ENCODE measurements around the gene TRPM8.

The TRPM8 gene

GRCh38 chr2:234005126-234005525, 88.0 kb downstream of the TRPM8 start:
- no peak for DNase-seq

DNA sequence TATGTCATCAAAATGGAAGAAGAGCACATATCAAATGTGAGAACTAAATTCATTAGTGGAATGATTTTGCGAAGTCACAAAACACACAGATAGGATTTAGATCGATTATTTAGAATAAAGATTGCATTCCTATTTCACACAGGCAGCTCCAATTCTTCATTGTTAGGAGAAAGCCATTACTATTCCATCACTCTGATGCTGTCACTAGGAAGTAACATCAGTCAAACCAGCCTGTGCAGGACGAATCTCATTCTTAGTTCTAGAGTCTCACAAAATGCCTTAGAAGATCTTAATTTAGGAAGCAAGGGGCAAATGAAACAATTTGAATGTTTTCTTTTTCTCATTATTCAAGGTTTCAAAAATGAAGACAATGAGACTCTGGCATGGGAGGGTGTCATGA, 89.3 kb downstream of the TRPM8 start:
- no peak for DNase-seq

- DNase-seq: no peak
These were observed 97.3 kb downstream of the TRPM8 start for GRCh38 chr2:234014427-234014826.

DNA sequence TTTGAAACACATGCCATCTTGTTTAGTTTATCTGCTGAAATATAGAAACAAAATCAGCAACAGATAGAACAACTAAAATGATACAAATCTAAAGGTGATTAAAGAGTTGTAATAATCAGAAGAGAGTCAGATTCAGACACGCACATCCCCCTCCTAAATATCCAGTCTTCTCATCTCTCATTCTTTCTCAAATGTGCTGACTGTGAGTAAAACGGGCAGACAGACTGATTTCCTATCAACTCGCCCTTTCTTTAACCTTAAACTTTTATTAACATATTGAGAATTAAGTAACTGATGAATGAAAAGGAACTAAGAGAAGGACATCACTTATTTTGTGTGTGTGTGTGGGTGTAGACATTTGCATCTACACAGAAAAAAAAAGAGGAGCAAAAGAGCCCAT, 98.7 kb downstream of the TRPM8 start:
- no peak for DNase-seq

DNA sequence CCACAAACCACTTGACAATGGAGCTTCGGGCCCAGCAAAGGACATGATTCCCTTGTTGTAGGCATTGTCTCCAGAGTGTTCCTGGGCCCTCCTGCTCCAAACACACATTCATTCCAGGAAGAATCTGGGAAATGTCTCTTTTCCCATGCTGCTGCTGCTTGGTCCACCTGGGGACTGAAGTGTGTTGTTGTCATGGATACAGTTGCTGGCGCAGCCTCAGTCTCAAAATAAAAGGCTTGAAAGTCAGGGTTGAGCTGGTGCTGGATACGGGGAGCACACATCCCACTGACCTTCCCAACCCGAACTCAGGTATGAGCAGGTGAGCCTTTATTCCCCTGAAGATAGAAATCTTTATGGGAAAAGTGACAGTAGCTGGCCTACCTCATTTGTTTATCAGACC, 102.7 kb downstream of the TRPM8 start:
- no peak for DNase-seq

GRCh38 chr2:234020332-234020731, 103.2 kb downstream of the TRPM8 start:
- DNase-seq: no peak

DNA sequence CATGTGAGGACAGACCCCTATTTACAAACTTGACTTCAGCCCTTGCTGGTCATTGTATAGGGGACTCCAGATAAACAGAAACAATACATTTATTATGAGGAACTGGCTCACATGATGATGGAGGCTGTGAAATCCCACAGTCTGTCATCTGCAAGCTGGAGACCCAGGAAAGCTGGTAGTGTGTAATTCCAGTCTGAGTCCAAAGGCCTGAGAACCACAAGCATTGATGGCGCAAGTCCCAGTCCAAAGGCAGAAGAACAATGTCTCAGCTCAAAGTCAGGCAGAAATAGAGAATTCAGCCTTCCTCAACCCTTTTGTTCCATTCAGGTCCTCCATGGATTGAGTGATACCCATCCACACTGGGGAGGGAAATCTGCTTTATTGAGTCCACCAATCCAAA, 105.3 kb downstream of the TRPM8 start:
- DNase-seq: no peak

GRCh38 chr2:234024304-234024703, 107.1 kb downstream of the TRPM8 start:
- DNase-seq: no peak

- no peak for DNase-seq
These were observed 108.3 kb downstream of the TRPM8 start for GRCh38 chr2:234025466-234025865.

GRCh38 chr2:234025891-234026401, 108.8 kb downstream of the TRPM8 start:
- no peak for DNase-seq

DNA sequence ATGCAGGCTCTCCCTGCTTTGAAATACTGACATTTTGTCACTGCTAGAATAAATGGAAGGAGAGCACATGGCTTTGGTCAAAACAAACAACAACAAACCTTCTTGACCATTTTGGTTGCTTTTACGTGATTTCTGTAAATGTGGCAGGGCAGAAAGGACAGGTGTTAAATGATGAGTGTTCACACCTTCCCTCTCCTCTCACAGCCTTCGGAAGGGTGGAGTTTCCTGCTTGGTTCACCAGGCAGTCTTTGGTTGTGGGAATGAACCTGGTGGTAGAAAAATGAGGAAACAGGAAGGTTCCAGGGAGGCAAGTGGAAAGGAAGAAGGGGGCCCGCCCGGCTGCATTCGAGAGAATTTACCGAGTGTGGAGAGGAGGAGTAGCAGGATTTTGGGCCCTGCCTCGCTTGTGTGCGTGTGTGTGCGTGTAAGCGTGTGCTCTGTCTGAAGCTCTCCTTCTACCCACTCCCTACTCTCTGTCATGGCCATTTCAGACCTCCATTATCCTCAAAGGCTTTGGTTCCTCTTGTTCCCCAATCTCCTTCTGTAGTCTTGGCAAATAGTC, 109.6 kb downstream of the TRPM8 start:
- DNase-seq: no peak

DNA sequence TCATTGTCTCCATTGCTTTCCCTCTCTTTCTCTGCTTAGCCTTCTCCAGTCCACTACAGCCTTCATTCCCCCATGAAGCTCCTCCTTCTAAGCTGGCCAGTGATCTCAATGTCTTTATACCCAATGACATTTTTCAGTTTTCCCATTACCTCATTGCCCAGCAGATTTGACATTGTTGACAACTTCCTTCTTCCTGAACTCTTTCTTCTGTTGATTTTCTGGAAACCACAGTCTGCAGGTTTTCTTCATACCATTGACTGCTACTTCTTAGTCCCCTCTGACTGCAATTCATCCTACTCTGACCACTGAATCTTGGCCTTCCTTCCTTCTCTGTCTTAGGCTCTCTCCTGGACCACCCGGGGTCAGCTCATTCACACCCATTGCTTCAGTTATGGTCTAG, 110.5 kb downstream of the TRPM8 start:
- DNase-seq: no peak

- no peak for DNase-seq
These were observed 112.1 kb downstream of the TRPM8 start for GRCh38 chr2:234029150-234029733.

DNA sequence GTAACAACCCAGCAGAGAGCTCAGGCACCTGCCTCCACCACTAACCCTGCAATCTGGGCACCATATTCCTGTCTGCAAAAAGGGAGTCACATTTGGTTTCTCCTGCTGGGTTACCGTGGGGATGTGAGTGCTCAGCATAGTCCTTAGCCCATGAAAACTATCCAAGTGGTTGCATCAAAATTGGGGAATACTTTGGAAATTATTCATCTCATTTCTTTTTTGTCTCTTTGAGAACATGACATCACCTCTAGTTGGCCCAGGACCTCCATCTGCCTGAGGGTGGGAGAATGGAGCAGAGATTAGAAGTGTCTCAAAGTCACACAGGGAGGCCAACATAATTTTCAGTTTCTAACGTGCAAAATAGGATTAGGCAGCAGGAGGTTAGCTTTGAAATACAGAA, 114.0 kb downstream of the TRPM8 start:
- DNase-seq: no peak

GRCh38 chr2:234032279-234032856, 115.2 kb downstream of the TRPM8 start:
- DNase-seq: peak; percentile 21

- no peak for DNase-seq
These were observed 116.0 kb downstream of the TRPM8 start for GRCh38 chr2:234033174-234033573.

DNA sequence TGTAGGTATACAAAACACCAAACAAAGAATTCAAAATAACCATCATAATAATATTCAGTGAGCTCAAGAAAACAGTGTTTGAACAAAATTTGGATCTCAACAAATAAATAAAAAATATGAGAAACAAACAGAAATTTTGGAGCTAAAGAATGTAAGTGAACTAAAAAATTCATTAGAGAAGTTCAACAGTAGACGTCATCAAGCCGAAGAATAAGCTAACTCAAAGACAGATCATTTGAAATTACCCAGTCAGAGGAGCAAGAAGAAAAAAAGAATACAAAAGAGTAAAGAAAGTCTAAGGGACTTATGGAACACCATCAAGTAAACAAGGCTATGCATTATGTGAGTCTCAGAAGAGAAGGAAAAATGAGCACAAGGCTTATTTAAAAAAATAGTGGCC, 116.7 kb downstream of the TRPM8 start:
- DNase-seq: no peak

GRCh38 chr2:234038076-234038802, 121.1 kb downstream of the TRPM8 start:
- no peak for DNase-seq

GRCh38 chr2:234044157-234044556, 127.0 kb downstream of the TRPM8 start:
- DNase-seq: no peak

DNA sequence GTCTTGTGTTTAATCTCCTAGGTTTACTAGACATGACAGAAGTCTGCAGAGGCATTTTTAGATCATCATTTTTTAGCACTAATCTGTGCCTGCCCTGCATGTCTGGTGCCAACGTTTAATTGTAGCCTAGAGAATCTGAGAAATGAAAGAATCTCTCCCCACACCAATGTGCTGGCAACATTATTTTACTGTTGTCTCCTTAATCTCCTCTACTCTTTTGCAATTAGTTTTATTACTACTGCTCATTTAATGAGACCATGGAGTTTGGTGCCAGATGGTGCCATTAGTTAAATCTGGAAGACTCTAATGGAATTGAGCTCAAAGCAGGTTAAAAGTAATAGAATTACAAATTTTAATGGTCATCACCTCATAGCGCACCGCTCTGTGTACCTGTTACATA, 129.3 kb downstream of the TRPM8 start:
- no peak for DNase-seq

GRCh38 chr2:234047361-234047760, 130.2 kb downstream of the TRPM8 start:
- no peak for DNase-seq

DNA sequence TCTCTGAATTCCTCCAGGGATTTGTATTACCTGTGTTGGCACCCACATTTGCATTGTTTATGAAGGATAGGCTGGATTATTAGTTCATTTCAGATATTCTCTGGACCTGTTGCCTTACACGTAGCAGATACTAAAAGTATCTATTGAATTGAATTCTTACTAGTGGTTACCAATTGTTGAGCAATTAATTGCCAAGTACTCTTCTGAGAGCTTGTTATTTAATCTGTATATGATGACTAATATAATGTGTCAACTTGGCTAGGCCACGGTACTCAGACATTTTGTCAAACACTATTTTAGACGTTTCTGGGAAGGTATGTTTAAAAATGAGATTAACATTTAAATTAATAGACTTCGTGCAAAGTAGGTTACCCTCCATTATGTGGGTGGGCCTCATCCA, 130.9 kb downstream of the TRPM8 start:
- DNase-seq: no peak

DNA sequence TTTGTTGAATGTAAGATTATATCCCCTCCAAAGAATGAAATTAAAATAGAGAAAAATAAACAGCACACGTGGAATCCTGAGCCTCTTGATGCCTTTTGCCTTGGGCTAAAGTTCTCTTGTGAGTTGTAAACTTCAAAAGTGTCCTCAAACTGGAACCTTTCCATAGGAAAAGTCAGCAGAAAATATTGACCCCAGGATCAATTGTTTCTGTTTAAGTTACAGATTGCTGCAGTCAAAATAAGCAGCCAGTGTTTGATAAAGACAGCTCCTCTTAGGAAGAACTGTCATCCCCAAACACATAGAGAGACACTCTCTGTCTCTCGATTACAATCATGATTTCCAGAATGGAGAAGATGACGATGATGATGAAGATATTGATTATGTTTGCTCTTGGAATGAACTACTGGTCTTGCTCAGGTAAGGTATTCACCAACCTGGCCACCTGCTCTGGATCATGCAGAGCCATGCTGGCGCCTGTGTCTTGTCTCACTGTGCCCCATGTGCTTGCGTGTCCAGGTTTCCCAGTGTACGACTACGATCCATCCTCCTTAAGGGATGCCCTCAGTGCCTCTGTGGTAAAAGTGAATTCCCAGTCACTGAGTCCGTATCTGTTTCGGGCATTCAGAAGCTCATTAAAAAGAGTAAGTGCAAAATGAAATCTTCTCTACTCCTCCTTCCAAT, 133.4 kb downstream of the TRPM8 start, which contains the start of gene SPP2:
TSS of gene SPP2 (plus strand) at position 248 of the 681 bp plus-strand sequence. CDS start at position 333, 85 bp downstream.
- no peak for DNase-seq

Measured in activated CD8-positive, alpha-beta memory T cell treated with anti-CD3 and anti-CD28 coated beads, Interleukin-2, amount 50 U/mL, for 4 hours (primary cell).